ENCODE data around the gene PPIP5K1.

The PPIP5K1 gene

DNA sequence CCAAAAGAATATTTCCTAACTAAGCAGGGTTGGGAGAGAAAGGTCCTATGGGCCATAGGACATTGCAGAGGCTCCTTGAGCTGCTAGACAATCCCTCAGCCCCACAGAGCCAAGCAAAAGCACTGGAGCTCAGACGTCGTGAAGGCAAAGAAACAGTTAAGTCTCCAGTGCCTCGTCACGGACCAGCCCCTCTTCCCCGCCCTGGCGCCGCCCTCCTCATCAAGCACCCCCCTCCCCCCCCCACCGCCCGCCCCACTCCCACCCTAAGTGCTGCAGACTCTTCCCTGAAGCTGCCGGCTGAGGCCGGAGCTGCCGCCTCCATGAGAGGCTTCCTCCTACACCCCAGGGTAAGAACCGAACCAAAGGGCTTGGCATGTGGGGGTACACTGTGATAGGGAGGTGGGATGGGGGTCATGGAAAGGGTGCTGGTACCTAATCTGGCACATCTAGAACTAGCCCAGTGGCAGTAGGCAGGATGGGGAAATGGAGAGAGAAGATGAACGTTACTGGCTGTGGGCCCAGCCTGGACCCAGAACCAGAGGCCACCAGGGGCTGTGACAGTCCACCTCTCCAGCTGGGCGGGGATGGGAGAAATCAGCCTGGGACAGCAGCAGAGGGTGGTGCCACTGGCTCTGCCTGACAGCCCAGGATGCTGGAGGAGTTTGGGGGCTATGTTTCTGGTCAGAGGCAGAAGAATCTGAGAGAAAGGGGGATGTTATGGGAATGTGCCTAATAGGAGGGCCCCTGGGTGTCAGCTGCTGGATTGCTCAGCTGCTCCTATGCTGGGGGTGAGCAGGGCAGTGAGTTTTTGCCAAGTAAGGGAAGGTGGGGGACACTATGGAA, 72.4 kb downstream of the PPIP5K1 start, which contains the start of gene MAP1A:
TSS of gene MAP1A (plus strand) at position 255 of the 843 bp plus-strand sequence. CDS start 3,866 bp downstream, outside the sequence.
- no peak for DNase-seq (ENCODE audit: low spot score)

- DNase-seq (ENCODE audit: low spot score), result no peak
Observed at GRCh38 chr15:43516801-43517353, 73.1 kb downstream of the PPIP5K1 start.

DNA sequence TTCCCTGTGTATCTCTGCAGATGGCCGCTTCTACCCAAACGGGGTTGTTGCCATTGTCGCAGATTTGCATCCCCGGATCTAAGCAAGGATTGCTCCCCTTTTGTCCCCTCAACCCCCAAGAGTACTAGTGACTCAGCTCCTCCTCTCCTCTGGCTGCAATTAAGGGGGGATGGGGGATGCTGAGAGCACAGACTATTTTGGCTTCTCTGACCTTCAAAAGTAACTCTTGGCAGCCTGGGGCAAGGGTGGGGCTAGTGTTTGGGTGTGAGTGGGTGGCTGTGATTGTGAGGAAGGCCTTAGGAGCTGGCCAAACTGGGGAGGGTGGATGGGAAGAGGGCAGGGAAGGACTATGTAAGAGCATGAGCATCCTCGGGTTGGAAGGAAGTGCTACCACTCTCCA, 73.8 kb downstream of the PPIP5K1 start:
- no peak for DNase-seq (ENCODE audit: low spot score)

GRCh38 chr15:43515741-43516140, 74.3 kb downstream of the PPIP5K1 start:
- DNase-seq (ENCODE audit: low spot score), result no peak

DNA sequence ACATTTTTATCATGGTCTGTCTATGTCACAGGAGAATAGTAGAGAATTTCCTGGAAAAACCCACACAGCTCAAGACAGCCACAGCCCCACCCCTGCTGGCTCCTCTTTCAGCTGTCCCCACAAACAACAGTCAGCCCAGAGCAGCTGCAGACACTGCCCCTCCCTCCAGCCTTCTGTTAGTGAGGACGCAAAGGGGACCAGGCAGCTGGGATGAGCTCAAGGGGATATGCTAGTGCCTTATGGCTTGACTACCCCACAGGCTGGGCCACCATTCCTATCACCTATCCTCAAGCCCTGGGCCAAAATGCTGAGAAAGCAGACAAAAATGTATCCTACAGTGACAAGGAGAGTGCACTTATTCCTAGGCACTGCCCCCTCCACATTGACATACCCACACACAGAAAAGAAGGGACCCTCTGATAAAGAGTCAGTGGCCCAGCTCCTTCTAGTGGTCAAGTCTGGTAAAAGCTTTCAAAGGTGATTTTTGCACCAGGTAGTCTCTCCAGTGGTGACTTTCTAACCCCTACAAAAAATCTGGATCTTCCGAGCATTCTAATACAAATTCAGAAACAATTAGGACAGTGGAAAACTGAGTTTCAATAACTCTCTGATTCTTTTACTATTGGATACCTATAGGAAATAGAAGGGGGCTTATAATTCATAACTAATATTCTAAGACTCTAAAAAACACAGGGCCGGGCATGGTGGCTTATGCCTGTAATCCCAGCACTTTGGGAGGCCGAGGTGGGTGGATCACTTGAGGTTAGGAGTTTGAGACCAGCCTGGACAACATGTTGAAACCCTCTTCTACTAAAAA, 75.6 kb downstream of the PPIP5K1 start:
- peak; percentile 68 for DNase-seq (ENCODE audit: low spot score)

GRCh38 chr15:43513550-43513949, 76.5 kb downstream of the PPIP5K1 start:
- DNase-seq (ENCODE audit: low spot score), result no peak

DNA sequence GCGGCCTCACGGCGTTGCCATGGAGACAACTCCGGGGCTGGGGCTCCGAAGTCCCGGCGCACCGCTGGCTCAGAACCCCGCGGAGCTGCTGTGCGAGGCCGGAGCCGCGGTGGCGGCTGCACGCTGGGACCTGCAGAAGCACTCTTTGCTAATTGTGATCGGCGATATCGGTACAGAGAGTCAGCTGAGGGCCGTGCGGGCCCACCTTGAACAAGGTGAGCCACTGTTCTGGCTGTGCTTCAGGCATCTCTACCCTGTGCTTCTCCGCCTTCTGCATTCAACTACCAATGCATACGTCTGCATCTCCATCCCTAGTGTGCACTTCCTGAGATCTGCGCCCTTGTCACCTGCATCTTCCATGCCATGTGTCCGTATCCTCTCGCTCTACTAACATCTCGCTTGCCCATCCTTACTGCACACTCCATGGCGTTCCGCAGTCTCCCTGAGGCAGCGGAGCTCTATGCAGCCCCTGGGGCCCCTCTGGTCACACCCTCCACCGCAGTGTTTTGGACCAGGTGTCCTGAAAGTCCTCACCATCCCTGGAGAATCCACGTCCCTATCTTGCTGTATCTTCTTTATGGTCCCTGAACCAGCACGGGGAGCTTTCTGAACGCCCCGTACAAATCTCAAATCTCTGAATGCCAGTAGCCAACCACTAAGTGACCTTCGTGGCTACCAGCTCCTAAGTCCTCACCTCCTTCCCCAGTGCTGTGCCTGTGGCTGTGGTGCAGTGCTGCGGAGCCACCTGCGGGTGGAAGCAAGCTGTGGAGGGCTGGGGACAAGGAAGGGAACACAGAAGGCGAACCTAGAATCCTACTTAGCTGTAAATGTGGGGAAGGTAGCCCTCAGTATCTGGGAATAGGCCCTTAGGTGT, 78.8 kb downstream of the PPIP5K1 start:
- DNase-seq (ENCODE audit: low spot score), result peak; percentile 56

DNA sequence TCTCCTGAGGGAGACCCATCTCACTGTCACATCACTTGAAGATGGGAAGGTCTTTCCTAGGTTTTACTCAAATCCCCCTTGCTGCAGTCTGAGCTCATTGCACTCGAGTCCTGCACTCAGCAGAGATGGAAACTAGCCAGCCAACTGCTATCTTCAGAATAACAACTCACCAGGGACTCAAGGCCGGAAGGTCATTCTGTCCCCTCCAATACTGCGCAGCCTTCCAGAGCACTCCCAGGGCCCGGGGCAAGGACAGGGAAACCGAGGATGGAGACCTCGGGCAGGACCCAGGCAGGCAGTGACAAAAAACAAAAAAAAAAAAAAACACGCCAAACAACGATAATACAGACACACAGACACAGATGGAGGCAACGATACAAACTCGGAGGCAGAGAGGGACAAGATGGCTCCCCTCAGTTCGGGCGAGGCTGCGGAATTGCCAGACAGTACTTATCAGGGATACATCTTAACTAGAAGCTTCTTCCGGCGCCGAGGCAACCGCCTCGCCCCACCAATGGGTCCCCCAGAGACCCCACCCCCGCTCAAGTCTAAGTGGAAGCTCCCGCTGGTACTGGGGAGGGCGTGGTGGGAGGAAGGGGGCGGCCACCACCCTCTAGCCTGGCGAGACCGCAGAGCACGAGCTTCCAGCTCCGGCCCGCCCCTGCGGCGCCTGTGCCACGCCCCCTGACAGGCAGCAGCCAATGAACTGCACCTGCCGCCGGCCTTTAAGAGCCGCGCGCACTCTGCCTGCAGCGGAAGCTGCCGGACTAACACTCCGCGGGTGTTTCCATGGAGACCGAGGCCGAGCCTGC, 79.6 kb downstream of the PPIP5K1 start:
- DNase-seq (ENCODE audit: low spot score), result peak; percentile 94

- DNase-seq (ENCODE audit: low spot score), result no peak
Observed at GRCh38 chr15:43509660-43510199, 80.3 kb downstream of the PPIP5K1 start.

DNA sequence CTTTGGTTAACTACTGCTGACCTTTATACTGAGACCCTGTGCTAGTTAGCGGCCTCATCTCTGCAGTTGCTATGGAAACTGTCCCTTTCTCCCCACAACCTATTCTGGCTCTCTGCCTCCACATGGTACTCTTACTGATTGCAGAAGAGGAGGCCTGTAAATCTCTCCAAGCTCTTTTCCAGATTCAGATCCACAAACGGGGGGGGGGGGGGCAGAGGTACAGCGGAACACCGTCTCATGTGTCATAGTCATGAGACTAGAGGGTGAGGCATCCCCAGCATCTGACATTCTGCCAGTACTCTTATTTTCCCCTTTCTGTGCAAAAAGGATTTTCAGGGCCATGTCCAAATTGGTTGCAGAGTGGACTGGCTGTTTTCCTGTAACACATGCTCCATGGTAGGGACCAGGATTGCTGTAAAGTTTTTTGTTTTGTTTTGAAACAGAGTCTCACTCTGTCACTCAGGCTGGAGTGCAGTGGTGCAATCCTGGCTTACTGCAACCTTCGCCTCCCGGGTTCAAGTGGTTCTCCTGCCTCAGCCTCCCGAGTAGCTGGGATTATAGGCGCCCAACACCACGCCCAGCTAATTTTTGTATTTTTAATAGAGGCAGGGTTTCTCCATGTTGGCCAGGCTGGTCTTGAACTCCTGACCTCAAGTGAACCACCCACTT, 80.9 kb downstream of the PPIP5K1 start:
- DNase-seq (ENCODE audit: low spot score), result no peak

GRCh38 chr15:43508421-43508820, 81.6 kb downstream of the PPIP5K1 start:
- DNase-seq (ENCODE audit: low spot score), result no peak

DNA sequence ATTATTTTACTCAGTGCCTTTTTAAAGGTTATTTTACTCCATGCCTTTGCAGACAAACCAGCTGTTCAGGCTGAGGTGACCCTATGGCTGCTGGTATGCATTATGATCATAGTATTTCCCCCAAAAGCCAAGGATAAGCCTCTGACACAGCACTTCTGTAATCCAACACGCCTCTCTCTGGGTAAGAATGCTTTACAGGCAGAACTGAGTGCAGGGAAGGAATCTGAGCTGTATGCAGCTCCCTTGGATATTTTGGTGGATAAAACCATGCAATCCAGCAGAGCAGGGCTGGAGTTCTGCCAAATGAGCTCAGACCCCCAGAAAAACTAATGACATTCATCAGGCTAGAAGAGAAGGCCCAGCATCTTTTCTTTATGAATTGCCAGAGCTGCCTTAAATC, 84.3 kb downstream of the PPIP5K1 start:
- DNase-seq (ENCODE audit: low spot score), result no peak

- DNase-seq (ENCODE audit: low spot score), result no peak
Observed at GRCh38 chr15:43499635-43500034, 90.4 kb downstream of the PPIP5K1 start.

DNA sequence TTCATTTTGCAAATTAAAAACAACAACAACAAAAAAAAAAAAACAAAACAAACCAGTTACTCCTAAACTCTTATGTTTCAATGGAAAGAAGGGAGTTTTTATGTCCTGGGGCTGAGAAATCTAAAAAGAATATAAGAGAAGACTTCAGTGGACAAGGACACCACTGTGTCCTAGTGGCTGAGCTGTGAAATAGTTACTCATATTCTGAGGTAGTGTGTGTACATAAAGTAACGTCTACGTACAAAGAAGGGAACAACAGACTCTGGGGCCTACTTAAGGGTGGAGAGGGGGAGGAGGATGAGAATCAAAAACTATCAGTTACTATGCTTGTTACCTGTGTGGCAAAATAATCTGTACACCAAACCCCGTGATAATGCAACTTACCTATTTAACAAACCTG, 91.0 kb downstream of the PPIP5K1 start:
- no peak for DNase-seq (ENCODE audit: low spot score)

DNA sequence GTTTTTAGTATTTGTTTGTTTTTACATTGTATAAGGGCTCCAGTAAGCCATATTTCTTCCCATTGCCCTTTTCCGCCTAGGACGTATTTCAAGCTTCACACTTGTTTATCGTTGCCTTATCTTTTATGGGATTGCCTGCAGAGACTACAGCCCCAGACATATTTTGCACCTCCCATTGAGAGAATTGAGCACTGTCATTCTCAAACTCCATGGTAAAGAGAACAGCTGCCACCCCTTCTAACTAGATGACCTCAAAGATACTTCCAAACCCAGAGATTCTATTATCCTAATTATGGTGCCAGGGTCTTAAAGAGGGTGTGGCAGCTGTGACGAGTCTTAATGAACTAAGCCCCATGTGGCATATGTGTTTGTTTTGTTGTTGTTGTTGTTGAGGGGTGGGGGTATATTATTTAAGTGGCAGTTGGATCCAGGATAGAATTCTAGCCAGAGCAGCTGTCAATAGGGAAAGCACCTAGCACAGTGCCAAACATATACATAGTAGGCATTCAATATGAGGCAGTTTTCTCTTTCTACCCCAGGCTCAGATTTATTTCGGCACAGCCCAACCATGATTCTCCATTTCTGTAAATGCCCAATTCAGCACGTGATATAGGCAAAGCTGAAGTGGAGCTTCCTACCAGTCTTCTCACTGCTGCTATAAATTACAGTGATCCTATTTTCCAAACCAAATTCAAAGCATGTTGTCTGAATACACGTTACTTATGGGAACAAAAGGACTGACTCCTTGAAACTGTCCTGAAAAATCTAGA, 96.1 kb downstream of the PPIP5K1 start:
- no peak for DNase-seq (ENCODE audit: low spot score)

DNA sequence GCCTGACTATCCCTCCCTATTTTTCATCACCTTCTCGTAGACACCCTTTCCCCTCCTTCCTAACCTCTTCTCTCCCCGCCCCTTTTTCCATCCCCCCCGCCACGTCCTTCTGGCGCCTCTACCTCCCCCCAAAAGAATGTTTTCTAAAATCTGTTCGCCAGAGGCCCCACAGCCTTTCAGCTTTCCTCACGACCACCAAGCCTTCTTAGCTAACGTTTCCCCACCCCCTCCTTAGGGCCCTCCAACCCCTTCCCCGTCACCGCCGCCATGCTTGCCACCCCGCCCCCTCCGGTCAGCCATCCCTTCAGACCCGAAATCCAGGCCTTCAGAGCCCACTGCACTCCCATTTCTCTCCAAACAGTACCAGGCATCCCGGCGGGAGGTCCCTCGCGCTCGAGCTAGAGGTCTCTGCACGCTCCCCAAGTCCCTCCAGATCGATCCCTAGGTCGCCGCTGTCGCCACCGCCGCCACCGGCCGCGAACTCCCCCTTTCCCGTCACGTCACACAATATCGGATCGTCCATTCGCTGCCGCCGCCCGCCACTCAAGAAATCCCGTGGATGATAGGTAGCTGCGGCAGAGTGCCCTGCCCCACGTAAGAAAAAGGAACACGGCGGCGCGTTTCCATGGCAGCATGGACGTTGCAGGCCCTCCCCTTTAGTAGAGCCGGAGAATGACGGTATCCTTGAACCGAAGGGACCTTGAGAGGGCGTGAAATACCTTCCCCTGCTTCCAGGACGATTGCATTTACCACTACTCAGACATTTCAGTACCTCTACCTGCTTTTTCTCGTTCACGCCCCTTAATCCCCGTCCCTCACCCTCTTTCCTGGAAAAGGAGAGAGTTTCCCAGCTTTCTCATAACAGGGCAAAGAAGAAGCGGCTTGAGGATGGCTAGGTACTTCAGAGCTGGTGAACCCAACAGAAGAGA, 97.1 kb downstream of the PPIP5K1 start, which contains the start of gene TP53BP1:
TSS of gene TP53BP1 (minus strand) at position 484 of the 929 bp plus-strand sequence. CDS start at position 371, 113 bp downstream.
- DNase-seq (ENCODE audit: low spot score), result peak; percentile 89

DNA sequence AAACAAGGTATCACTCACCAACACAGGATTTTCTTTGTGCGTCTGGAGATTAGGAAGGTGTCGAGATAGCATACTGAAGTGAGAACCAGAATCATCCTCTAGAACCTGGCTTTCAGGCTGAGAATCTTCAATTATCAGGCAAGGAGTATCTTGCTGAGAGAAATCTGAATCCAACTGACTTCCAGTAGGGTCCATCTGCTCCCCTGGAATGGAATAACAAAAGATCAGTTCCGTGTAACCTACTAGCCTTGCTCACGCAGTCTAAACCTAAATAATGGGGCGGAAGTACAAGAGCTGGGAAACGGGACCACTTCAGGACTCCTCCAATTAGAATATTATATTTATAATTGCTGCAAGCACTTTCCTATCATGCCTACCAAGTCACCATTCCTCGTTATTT, 97.7 kb downstream of the PPIP5K1 start:
- no peak for DNase-seq (ENCODE audit: low spot score)

DNA sequence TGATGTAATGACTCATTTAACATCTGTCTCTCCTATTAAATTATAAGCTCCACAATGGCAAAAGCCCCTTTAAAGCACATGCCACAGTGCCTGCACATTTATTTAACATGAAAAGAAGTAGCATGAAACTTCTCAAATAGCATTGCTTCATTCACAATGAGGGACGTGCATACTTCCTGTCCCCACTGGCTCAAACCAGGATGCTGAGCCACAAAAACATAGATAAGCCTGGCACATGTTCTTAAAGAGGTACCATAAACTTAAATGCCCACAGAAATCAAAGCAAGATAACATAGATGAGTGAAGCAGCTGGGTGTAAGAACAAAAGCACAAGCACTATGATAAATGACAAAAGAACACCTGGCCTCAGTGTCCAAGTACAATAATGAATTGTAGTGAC, 100.8 kb downstream of the PPIP5K1 start:
- no peak for DNase-seq (ENCODE audit: low spot score)
